ENCODE measurements around the gene SSBP2. TPM values are rescaled to one million over a fixed set of nuclear protein-coding genes. Genes with fewer than 3 reads are reported as not detected.

SSBP2 gene
- total RNA-seq, 1 experiment from 2014 or later = 5.2 TPM

GRCh38 chr5:81754621-81755020 is 3.7 kb upstream of the SSBP2 start:
- Histone ChIP-seq H3K79me2 (ENCODE audit: insufficient read depth, low read length) (no peaks in the 10 kb centered on the region), H4K20me1 (ENCODE audit: insufficient read depth) (no peaks in the 10 kb centered on the region), H3K9ac (ENCODE audit: low read length) (no peak overlapping the region), H3K4me3 (replicated peaks in 1 of 2; ENCODE audit: low read depth in 1 of 2, low read length in 2 of 2) (no peak overlapping the region), H3K27me3 (ENCODE audit: insufficient read depth, low read length) (peaks cover 1% of the 10 kb centered on the region; the same call in 1 of the 2 replicates), H2AFZ (ENCODE audit: low read depth, low read length, poor library complexity, severe bottlenecking) (peak overlapping the region; percentile 49), H3K36me3 (ENCODE audit: control insufficient read depth in 1 of 2, insufficient read depth in 2 of 2, low read length in 2 of 2) (no peaks in the 10 kb centered on the region), H3K4me1 (ENCODE audit: control insufficient read depth in 1 of 2, insufficient read depth in 2 of 2, low read length in 2 of 2) (peaks cover 13 to 21% of the 10 kb centered on the region in 2 experiments), H3K4me2 (ENCODE audit: low read length) (no peak overlapping the region; the same call in 1 of the 2 replicates), H3K27ac (ENCODE audit: low read depth, low read length) (no peak overlapping the region), H3K9me3 (ENCODE audit: control insufficient read depth in 1 of 2, insufficient read depth in 1 of 2, low read depth in 1 of 2, low read length in 2 of 2) (no peaks in the 10 kb centered on the region), H3K9me2 (ENCODE audit: insufficient read depth) (no peaks in the 10 kb centered on the region)
- RAD21 ChIA-PET (ENCODE audit: low non-redundant PET in 1 of 2, low total read pairs in 2 of 2, uncharacterized antibody in 2 of 2, unreplicated experiment in 2 of 2) = interaction anchor here (0.6 to 1.0 kb wide), 2 partner anchors 28 to 97 kb away, joined by 3 to 4 read pairs; no protein-coding TSS in a partner anchor
- CTCF ChIA-PET = interaction anchor here (1.1 to 2.6 kb wide), 6 partner anchors 84 to 411 kb away, joined by 4 to 8 read pairs (median 6); no protein-coding TSS in a partner anchor
- POLR2A ChIA-PET = interaction anchor here (0.6 to 1.9 kb wide), 2 partner anchors 94 to 97 kb away, joined by 3 to 6 read pairs; no protein-coding TSS in a partner anchor
- ATAC-seq (no peak), DNase-seq (ENCODE audit: low read depth, low spot score) (no peak)
- TF ChIP-seq ATF3 (IDR thresholded peaks at IDR 0.05) (no peak), CEBPB (IDR thresholded peaks at IDR 0.05; ENCODE audit: low read depth) (no peak), CBX3 (IDR thresholded peaks at IDR 0.05; ENCODE audit: low read depth) (no peak), SIN3A (IDR thresholded peaks at IDR 0.05; ENCODE audit: low read depth) (no peak), YY1 (IDR thresholded peaks at IDR 0.05; ENCODE audit: extremely low read depth, insufficient replicate concordance, low read depth, low read length) (no peak), POLR2A (IDR thresholded peaks at IDR 0.05; ENCODE audit: borderline replicate concordance, extremely low read depth, insufficient read depth, insufficient read length) (no peak), POLR2AphosphoS5 (IDR thresholded peaks at IDR 0.05; ENCODE audit: low read depth, low read length) (no peak), ELF1 (IDR thresholded peaks at IDR 0.05; ENCODE audit: borderline replicate concordance, low read depth) (no peak), CTCF (IDR thresholded peaks at IDR 0.05 in 2 of 3, conservative IDR thresholded peaks at IDR 0.05 in 1 of 3; ENCODE audit: borderline replicate concordance in 1 of 3, insufficient read depth in 1 of 3, low read depth in 2 of 3, low read length in 2 of 3) (no peak), TCF7L2 (IDR thresholded peaks at IDR 0.05; ENCODE audit: borderline replicate concordance, extremely low read depth, insufficient read depth, insufficient read length) (no peak), ZFX (IDR thresholded peaks at IDR 0.05) (no peak), ZNF274 (IDR thresholded peaks at IDR 0.05; ENCODE audit: low read depth, low read length) (no peak), EZH2 (IDR thresholded peaks at IDR 0.05) (no peak), ZBTB33 (IDR thresholded peaks at IDR 0.05; ENCODE audit: extremely low read depth, insufficient replicate concordance, low read length) (no peak), SRF (IDR thresholded peaks at IDR 0.05; ENCODE audit: low read depth) (no peak), JUND (IDR thresholded peaks at IDR 0.05) (no peak)
- no TSS peak for BruUV-seq (replicated peaks)
- intact Hi-C loops (cut with micrococcal nuclease) = loop anchor here (10.0 kb wide), 1 partner anchor 220 kb away; the partner anchor contains the start of gene ATG10

Data from HCT116 (cell line).